Measurements from ENCODE around the gene FKBP15. TPM values are rescaled to one million over a fixed set of nuclear protein-coding genes. Genes with fewer than 3 reads are reported as not detected.

The FKBP15 gene
- total RNA-seq, 1 experiment from 2014 or later: 20.1 TPM

- Mint-ChIP-seq H3K9me3 (ENCODE audit: unreplicated experiment) (no peaks in the 10 kb centered on the region), H3K27me3 (ENCODE audit: insufficient read depth, unreplicated experiment) (no peaks in the 10 kb centered on the region), H3K27ac (ENCODE audit: unreplicated experiment) (no peak overlapping the region), H3K4me1 (ENCODE audit: low read depth, unreplicated experiment) (peaks cover 32% of the 10 kb centered on the region), H3K36me3 (ENCODE audit: insufficient read depth, unreplicated experiment) (peaks cover 35% of the 10 kb centered on the region), H3K4me3 (ENCODE audit: unreplicated experiment) (peak overlapping the region; percentile 24)
- peak in 1 of 2 experiments; percentile 6 for DNase-seq
- Histone ChIP-seq H3K27me3 (replicated peaks; ENCODE audit: control insufficient read depth, insufficient read depth, low read length) (no peaks in the 10 kb centered on the region), H3K36me3 (ENCODE audit: control insufficient read depth, insufficient read depth, low read length) (no peaks in the 10 kb centered on the region; the same call in 1 of the 2 replicates), H3K4me1 (peaks cover 25% of the 10 kb centered on the region), H3K9me3 (no peaks in the 10 kb centered on the region), H3K4me3 (ENCODE audit: low read depth, low read length) (no peak overlapping the region)
- BruUV-seq (replicated peaks): no TSS peak
- POLR2A ChIA-PET: no interaction called here
- CTCF ChIA-PET: no interaction called here
- TF ChIP-seq, protein P1, sequence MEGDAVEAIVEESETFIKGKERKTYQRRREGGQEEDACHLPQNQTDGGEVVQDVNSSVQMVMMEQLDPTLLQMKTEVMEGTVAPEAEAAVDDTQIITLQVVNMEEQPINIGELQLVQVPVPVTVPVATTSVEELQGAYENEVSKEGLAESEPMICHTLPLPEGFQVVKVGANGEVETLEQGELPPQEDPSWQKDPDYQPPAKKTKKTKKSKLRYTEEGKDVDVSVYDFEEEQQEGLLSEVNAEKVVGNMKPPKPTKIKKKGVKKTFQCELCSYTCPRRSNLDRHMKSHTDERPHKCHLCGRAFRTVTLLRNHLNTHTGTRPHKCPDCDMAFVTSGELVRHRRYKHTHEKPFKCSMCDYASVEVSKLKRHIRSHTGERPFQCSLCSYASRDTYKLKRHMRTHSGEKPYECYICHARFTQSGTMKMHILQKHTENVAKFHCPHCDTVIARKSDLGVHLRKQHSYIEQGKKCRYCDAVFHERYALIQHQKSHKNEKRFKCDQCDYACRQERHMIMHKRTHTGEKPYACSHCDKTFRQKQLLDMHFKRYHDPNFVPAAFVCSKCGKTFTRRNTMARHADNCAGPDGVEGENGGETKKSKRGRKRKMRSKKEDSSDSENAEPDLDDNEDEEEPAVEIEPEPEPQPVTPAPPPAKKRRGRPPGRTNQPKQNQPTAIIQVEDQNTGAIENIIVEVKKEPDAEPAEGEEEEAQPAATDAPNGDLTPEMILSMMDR (IDR thresholded peaks at IDR 0.05; ENCODE audit: insufficient read depth in 1 of 2, low read depth in 1 of 2, low read length in 1 of 2, severe bottlenecking in 1 of 2, unreplicated experiment in 1 of 2): no peak
- intact Hi-C loops (cut with micrococcal nuclease; ENCODE audit: unreplicated experiment): loop anchor here (5.0 to 10.0 kb wide), 2 partner anchors 188 to 889 kb away; partner anchors contain the start of genes C9orf43, POLE3 and PTBP3
Measured at GRCh38 chr9:113223963-113224362, 2.9 kb upstream of the FKBP15 start.

GRCh38 chr9:113222482-113222841 is 1.4 kb upstream of the FKBP15 start:
- H3K36me3 Mint-ChIP-seq (ENCODE audit: insufficient read depth, unreplicated experiment): peaks cover 35% of the 10 kb centered on the region
- H3K27ac Mint-ChIP-seq (ENCODE audit: unreplicated experiment): peak overlapping the region; percentile 93
- intact Hi-C loops (cut with micrococcal nuclease; ENCODE audit: unreplicated experiment): loop anchor here (5.0 to 10.0 kb wide), 2 partner anchors 190 to 888 kb away; partner anchors contain the start of genes C9orf43, POLE3 and PTBP3
- peak overlapping the region; percentile 63 for H3K4me3 ChIP-seq (ENCODE audit: low read depth, low read length)
- TF ChIP-seq, protein P1 (IDR thresholded peaks at IDR 0.05; ENCODE audit: insufficient read depth in 1 of 2, low read depth in 1 of 2, low read length in 1 of 2, severe bottlenecking in 1 of 2, unreplicated experiment in 1 of 2): no peak
- H3K27me3 Mint-ChIP-seq (ENCODE audit: insufficient read depth, unreplicated experiment): no peaks in the 10 kb centered on the region
- CTCF ChIA-PET: interaction anchor here (2.7 kb wide), 1 partner anchor 71 kb away, joined by 13 read pairs; the partner anchor contains the start of gene SLC31A2
- no peaks in the 10 kb centered on the region for H3K9me3 Mint-ChIP-seq (ENCODE audit: unreplicated experiment)
- peak overlapping the region; percentile 97 for H3K4me3 Mint-ChIP-seq (ENCODE audit: unreplicated experiment)
- no peaks in the 10 kb centered on the region for H3K9me3 ChIP-seq
- H3K27me3 ChIP-seq (replicated peaks; ENCODE audit: control insufficient read depth, insufficient read depth, low read length): no peaks in the 10 kb centered on the region
- POLR2A ChIA-PET: interaction anchor here (1.6 to 3.2 kb wide), 3 partner anchors 26 to 71 kb away, joined by 6 to 16 read pairs (median 9); partner anchors contain the start of genes CDC26, PRPF4 and SLC31A2
- H3K4me1 Mint-ChIP-seq (ENCODE audit: low read depth, unreplicated experiment): peaks cover 23% of the 10 kb centered on the region
- H3K4me1 ChIP-seq: peaks cover 15% of the 10 kb centered on the region
- DNase-seq: peak in 1 of 2 experiments; percentile 40
- BruUV-seq (replicated peaks): no TSS peak
- H3K36me3 ChIP-seq (ENCODE audit: control insufficient read depth, insufficient read depth, low read length): no peaks in the 10 kb centered on the region; the same call in 1 of the 2 replicates

DNA sequence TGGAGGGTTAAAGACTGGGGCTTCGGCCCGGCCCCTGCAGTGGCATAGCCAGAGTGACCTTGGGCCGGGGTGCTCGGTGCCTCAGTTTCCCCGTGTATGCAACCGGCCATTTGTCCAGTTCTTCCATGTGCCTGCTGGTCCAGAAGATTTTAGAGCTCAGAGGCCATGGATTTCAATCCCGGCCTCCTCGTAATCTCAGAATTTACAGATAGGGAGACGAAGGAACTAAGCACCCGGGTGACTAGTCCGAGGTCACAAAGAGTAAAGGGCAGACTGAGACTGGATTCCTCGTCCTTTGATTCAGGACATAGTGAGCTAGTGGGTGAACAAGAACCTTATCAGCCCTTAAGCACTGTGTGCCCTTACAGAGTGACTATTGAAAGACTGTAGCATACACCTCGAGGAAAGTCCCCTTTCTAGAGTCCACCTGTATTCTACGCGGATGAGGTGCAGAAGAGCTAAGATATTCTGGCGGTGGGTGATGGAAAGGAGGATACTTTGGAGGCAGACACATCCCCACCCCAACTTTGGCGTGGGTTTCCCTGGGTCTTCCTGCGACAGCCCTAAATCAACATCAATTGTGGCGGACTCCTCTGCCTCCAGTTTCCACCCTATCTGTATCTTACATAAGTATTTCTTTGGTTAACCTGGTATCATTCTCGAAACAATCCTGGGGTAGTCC is 864 bp upstream of the FKBP15 start:
- CTCF ChIA-PET: interaction anchor here (1.8 to 2.7 kb wide), 2 partner anchors 53 to 71 kb away, joined by 9 to 13 read pairs; partner anchors contain the start of genes CDC26, PRPF4 and SLC31A2
- peaks cover 35% of the 10 kb centered on the region for H3K36me3 Mint-ChIP-seq (ENCODE audit: insufficient read depth, unreplicated experiment)
- no peaks in the 10 kb centered on the region for H3K27me3 Mint-ChIP-seq (ENCODE audit: insufficient read depth, unreplicated experiment)
- peak overlapping the region; percentile 97 for H3K4me3 Mint-ChIP-seq (ENCODE audit: unreplicated experiment)
- BruUV-seq (replicated peaks): TSS peak; percentile 81
- H3K4me1 ChIP-seq: peaks cover 15% of the 10 kb centered on the region
- TF ChIP-seq, protein P1 (IDR thresholded peaks at IDR 0.05; ENCODE audit: insufficient read depth in 1 of 2, low read depth in 1 of 2, low read length in 1 of 2, severe bottlenecking in 1 of 2, unreplicated experiment in 1 of 2): no peak
- no peaks in the 10 kb centered on the region; the same call in 1 of the 2 replicates for H3K36me3 ChIP-seq (ENCODE audit: control insufficient read depth, insufficient read depth, low read length)
- H3K4me1 Mint-ChIP-seq (ENCODE audit: low read depth, unreplicated experiment): peaks cover 23% of the 10 kb centered on the region
- intact Hi-C loops (cut with micrococcal nuclease; ENCODE audit: unreplicated experiment): loop anchor here (1.0 to 10.0 kb wide), 3 partner anchors 53 to 887 kb away; partner anchors contain the start of genes C9orf43, CDC26, POLE3 and PRPF4
- POLR2A ChIA-PET: interaction anchor here (0.6 to 3.2 kb wide), 6 partner anchors 13 to 842 kb away, joined by 3 to 16 read pairs (median 4); partner anchors contain the start of genes CDC26, HSDL2, PRPF4 and SLC31A2
- H3K9me3 Mint-ChIP-seq (ENCODE audit: unreplicated experiment): no peaks in the 10 kb centered on the region
- peak overlapping the region; percentile 63 for H3K4me3 ChIP-seq (ENCODE audit: low read depth, low read length)
- H3K27ac Mint-ChIP-seq (ENCODE audit: unreplicated experiment): peak overlapping the region; percentile 93
- H3K9me3 ChIP-seq: no peaks in the 10 kb centered on the region
- no peaks in the 10 kb centered on the region for H3K27me3 ChIP-seq (replicated peaks; ENCODE audit: control insufficient read depth, insufficient read depth, low read length)
- DNase-seq: no peak
